GM23338 (cell line): Measurements from ENCODE around the gene ZNF227. TPM values are rescaled to one million over a fixed set of nuclear protein-coding genes. Genes with fewer than 3 reads are reported as not detected.
"Not testable (repeated sequence)": the region's sequence is repeated elsewhere in the genome, so short reads cannot be mapped to it uniquely, and the experiment has no call there.

Experiments
- ATAC-seq: fragments of 200-7000 bp; cut with Tn5 transposase; 3 replicates; pipeline ENCODE4 v1.9.1; 2020
- DNase-seq: peaks from one replicate; pipeline ENCODE4 v3.0.0-alpha.2; 2015; ENCODE audit warnings: low spot score
- H2AFZ ChIP-seq: fragments of 200-600 bp; sonication (generic); 2 replicates; pipeline ENCODE4 v1.8.0; 2016; ENCODE audit warnings: antibody characterized with exemption, mild to moderate bottlenecking, moderate library complexity
- H3F3A ChIP-seq: fragments of 200-600 bp; sonication (generic); replicated peaks from 2 replicates; pipeline ENCODE4 v1.8.0; 2017; ENCODE audit warnings: antibody characterized with exemption, mixed run types, low read depth
- H3K27ac ChIP-seq: fragments of 200-600 bp; sonication (generic); 2 replicates; pipeline ENCODE4 v1.6.1; 2016; ENCODE audit warnings: low read depth
- H3K27me3 ChIP-seq: fragments of 200-600 bp; sonication (generic); 2 replicates; pipeline ENCODE4 v1.8.0; 2016; ENCODE audit warnings: mild to moderate bottlenecking, mixed run types, moderate library complexity; ENCODE audit not compliant: insufficient read depth
- H3K36me3 ChIP-seq: fragments of 200-600 bp; sonication (generic); 2 replicates; pipeline ENCODE4 v1.8.0; 2016; ENCODE audit warnings: mild to moderate bottlenecking; ENCODE audit not compliant: insufficient read depth
- H3K4me1 ChIP-seq: fragments of 200-600 bp; sonication (generic); 2 replicates; pipeline ENCODE4 v1.8.0; 2016; ENCODE audit warnings: mild to moderate bottlenecking, moderate library complexity; ENCODE audit not compliant: insufficient read depth
- H3K4me2 ChIP-seq: fragments of 200-600 bp; sonication (generic); 2 replicates; pipeline ENCODE4 v1.7.1; 2017; ENCODE audit warnings: mixed run types
- H3K4me3 ChIP-seq: fragments of 200-600 bp; sonication (generic); 2 replicates; pipeline ENCODE4 v1.6.1; 2016; ENCODE audit warnings: mixed run types
- H3K79me2 ChIP-seq: fragments of 200-600 bp; sonication (generic); replicated peaks from 2 replicates; pipeline ENCODE4 v1.8.0; 2017; ENCODE audit warnings: mild to moderate bottlenecking; ENCODE audit not compliant: insufficient read depth
- H3K9me2 ChIP-seq: fragments of 200-600 bp; sonication (generic); 2 replicates; pipeline ENCODE4 v1.8.0; 2017; ENCODE audit not compliant: insufficient read depth
- H4K20me1 ChIP-seq: fragments of 200-600 bp; sonication (generic); replicated peaks from 2 replicates; pipeline ENCODE4 v1.8.0; 2017; ENCODE audit warnings: mild to moderate bottlenecking; ENCODE audit not compliant: insufficient read depth
- H3K27ac Mint-ChIP-seq: 2 replicates; pipeline ENCODE4 v1.8.0; 2020; ENCODE audit warnings: inconsistent platforms, mild to moderate bottlenecking, moderate library complexity, mixed read lengths
- H3K27me3 Mint-ChIP-seq: 3 replicates; pipeline ENCODE4 v1.8.0; 2022; ENCODE audit warnings: low read depth, mild to moderate bottlenecking, moderate library complexity, mixed read lengths, inconsistent platforms; ENCODE audit not compliant: insufficient read depth, poor library complexity
- H3K36me3 Mint-ChIP-seq: 3 replicates; pipeline ENCODE4 v1.8.0; 2021; ENCODE audit warnings: low read depth, mild to moderate bottlenecking, inconsistent platforms, moderate library complexity, mixed read lengths
- H3K4me1 Mint-ChIP-seq: 3 replicates; pipeline ENCODE4 v1.8.0; 2020; ENCODE audit warnings: mild to moderate bottlenecking, inconsistent platforms, mixed read lengths
- H3K4me3 Mint-ChIP-seq: 3 replicates; pipeline ENCODE4 v1.8.0; 2021; ENCODE audit warnings: moderate library complexity, mild to moderate bottlenecking, inconsistent platforms, mixed read lengths
- H3K9me3 Mint-ChIP-seq: 3 replicates; pipeline ENCODE4 v1.8.0; 2020; ENCODE audit warnings: moderate library complexity, mild to moderate bottlenecking, inconsistent platforms, mixed read lengths
- EZH2 ChIP-seq: fragments of 200-600 bp; sonication (generic); IDR thresholded peaks from one replicate; pipeline ENCODE4 v1.8.0; 2017; ENCODE audit warnings: antibody characterized with exemption, mild to moderate bottlenecking, low read depth; ENCODE audit not compliant: unreplicated experiment
- STAT1 ChIP-seq: IDR thresholded peaks from one replicate; pipeline ENCODE4 v1.6.1; 2016; ENCODE audit warnings: antibody characterized with exemption; ENCODE audit not compliant: unreplicated experiment
- ZNF331 ChIP-seq: fragments of 250-450 bp; sonication (Bioruptor Pico); IDR thresholded peaks from 2 replicates; pipeline ENCODE4 v1.5.0; 2020; ENCODE audit warnings: low read depth, mild to moderate bottlenecking, moderate library complexity
- polyA plus RNA-seq: library from polyadenylated mRNA; unstranded; fragments of >200 nt; fragmentation: Nextera tagmentation; extraction: Ambion mirVana; gene quantifications from 2 replicates; pipeline ENCODE4 v1.2.1, GENCODE V29; 2016
- total RNA-seq: library from RNA; depleted of rRNA; stranded (reverse); fragments of >200 nt; shearing (Covaris generic); gene quantifications from 2 replicates; pipeline ENCODE4 v1.2.3, GENCODE V29; 2014
- TF ChIP-seq, protein P1 (sequence below), 2 experiments: fragments of 200-600 bp in 1 of 2; sonication (generic) in 1 of 2; conservative IDR thresholded peaks; 2 replicates each; pipeline versions ENCODE4 v1.5.1 to v1.6.1; 2016 to 2017; ENCODE audit warnings: antibody characterized with exemption in 2 of 2, low read depth in 2 of 2, mild to moderate bottlenecking in 2 of 2, moderate library complexity in 1 of 2
- TF ChIP-seq, protein P2 (sequence below): IDR thresholded peaks from one replicate; pipeline ENCODE4 v1.6.1; 2018; ENCODE audit warnings: antibody characterized with exemption; ENCODE audit not compliant: unreplicated experiment
- TF ChIP-seq, protein P3 (sequence below): IDR thresholded peaks from 2 replicates; pipeline ENCODE4 v1.6.1; 2016; ENCODE audit warnings: antibody characterized with exemption

ZNF227 gene
- total and polyA plus RNA-seq, 2 experiments from 2014 or later, result 6.6 to 18.2 TPM

DNA sequence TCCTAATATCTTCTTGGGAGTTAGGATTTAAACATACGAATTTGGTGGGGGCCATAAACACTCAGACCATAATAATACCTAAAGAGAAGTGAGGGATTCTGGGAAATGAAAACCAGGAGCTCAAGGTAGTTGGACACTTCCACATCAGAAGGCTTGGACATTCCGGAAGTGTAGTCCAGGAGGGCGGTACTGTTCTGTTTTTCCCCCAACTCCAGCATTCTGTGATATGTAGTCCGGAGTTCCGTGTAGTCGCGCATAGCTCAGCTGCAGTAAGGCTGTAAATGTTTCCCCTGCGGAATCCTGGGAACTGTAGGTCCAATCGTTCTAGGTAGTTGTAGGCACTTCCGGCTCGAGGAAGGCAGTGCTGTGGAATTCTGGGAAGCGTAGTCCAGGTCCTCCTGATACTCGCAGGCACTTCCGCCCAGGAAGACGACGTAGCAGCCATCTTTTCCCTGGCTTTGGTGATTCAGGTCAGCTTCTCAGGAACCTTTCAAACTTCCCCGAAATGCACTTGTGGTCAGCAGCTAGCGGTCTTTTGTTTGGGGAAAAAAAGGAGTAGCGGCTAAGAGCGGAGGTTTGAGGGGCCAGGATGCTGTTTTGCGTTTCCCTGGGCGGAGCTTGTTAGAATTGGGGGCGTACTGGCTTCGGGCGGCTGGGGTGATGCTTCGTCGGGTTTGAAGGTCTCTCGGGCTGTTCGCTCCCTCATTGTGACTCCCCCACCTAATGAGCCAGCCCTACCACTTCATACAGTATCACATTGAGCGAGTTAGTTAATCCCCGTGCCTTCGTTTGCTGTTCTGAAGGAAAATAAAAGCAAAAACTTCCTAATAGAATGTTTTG, 47.4 kb upstream of the ZNF227 start, which contains the start of gene ZNF226 (continued):
- TF ChIP-seq, protein P1, sequence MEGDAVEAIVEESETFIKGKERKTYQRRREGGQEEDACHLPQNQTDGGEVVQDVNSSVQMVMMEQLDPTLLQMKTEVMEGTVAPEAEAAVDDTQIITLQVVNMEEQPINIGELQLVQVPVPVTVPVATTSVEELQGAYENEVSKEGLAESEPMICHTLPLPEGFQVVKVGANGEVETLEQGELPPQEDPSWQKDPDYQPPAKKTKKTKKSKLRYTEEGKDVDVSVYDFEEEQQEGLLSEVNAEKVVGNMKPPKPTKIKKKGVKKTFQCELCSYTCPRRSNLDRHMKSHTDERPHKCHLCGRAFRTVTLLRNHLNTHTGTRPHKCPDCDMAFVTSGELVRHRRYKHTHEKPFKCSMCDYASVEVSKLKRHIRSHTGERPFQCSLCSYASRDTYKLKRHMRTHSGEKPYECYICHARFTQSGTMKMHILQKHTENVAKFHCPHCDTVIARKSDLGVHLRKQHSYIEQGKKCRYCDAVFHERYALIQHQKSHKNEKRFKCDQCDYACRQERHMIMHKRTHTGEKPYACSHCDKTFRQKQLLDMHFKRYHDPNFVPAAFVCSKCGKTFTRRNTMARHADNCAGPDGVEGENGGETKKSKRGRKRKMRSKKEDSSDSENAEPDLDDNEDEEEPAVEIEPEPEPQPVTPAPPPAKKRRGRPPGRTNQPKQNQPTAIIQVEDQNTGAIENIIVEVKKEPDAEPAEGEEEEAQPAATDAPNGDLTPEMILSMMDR (conservative IDR thresholded peaks at IDR 0.05; ENCODE audit: low read depth in 2 of 2), result no peak
- TF ChIP-seq, protein P2, sequence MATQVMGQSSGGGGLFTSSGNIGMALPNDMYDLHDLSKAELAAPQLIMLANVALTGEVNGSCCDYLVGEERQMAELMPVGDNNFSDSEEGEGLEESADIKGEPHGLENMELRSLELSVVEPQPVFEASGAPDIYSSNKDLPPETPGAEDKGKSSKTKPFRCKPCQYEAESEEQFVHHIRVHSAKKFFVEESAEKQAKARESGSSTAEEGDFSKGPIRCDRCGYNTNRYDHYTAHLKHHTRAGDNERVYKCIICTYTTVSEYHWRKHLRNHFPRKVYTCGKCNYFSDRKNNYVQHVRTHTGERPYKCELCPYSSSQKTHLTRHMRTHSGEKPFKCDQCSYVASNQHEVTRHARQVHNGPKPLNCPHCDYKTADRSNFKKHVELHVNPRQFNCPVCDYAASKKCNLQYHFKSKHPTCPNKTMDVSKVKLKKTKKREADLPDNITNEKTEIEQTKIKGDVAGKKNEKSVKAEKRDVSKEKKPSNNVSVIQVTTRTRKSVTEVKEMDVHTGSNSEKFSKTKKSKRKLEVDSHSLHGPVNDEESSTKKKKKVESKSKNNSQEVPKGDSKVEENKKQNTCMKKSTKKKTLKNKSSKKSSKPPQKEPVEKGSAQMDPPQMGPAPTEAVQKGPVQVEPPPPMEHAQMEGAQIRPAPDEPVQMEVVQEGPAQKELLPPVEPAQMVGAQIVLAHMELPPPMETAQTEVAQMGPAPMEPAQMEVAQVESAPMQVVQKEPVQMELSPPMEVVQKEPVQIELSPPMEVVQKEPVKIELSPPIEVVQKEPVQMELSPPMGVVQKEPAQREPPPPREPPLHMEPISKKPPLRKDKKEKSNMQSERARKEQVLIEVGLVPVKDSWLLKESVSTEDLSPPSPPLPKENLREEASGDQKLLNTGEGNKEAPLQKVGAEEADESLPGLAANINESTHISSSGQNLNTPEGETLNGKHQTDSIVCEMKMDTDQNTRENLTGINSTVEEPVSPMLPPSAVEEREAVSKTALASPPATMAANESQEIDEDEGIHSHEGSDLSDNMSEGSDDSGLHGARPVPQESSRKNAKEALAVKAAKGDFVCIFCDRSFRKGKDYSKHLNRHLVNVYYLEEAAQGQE, result no peak

DNA sequence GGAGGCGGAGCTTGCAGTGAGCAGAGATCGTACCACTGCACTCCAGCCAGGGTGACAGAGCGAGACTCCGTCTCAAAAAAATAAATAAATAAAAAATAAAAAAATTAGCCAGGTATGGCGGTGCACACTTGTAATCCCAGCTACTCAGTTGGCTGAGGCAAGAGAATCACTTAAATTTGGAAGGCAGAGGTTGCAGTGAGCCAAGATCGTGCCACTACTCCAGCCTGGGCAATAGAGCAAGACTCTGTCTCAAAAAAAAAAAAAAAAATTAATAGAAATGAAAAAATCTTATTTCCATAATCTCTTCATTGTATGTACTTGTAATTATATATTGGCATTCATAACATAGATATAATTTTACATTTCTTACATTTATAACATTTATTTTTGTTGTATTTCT, 41.7 kb upstream of the ZNF227 start:
- DNase-seq, H3K4me1 ChIP-seq, H2AFZ ChIP-seq, H3K27ac ChIP-seq, H3K27ac Mint-ChIP-seq, H3K27me3 ChIP-seq, H3K4me1 Mint-ChIP-seq, H3K27me3 Mint-ChIP-seq, H3F3A ChIP-seq, H3K4me3 ChIP-seq, H3K9me2 ChIP-seq, ATAC-seq, H4K20me1 ChIP-seq, H3K4me3 Mint-ChIP-seq, H3K4me2 ChIP-seq: not testable (repeated sequence)
- H3K36me3 ChIP-seq, result peaks cover 62% of the 10 kb centered on the region
- H3K36me3 Mint-ChIP-seq, result peaks cover 83% of the 10 kb centered on the region
- H3K79me2 ChIP-seq, result peaks cover 38% of the 10 kb centered on the region
- peaks cover 15% of the 10 kb centered on the region for H3K9me3 Mint-ChIP-seq

DNA sequence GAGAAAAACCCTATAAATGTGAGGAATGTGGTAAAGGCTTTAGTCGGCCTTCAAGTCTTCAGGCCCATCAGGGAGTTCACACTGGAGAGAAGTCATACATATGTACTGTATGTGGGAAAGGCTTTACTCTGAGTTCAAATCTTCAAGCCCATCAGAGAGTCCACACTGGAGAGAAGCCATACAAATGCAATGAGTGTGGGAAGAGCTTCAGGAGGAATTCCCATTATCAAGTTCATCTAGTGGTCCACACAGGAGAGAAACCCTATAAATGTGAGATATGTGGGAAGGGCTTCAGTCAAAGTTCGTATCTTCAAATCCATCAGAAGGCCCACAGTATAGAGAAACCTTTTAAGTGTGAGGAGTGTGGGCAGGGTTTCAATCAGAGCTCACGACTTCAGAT, 35.7 kb upstream of the ZNF227 start:
- Histone ChIP-seq H3K4me1 (no peaks in the 10 kb centered on the region), H3K9me2 (no peaks in the 10 kb centered on the region), H3K36me3 (peaks cover 62% of the 10 kb centered on the region), H3K79me2 (no peaks in the 10 kb centered on the region), H3K27ac (no peak overlapping the region), H3F3A (no peaks in the 10 kb centered on the region), H3K27me3 (no peaks in the 10 kb centered on the region), H4K20me1 (peaks cover 8% of the 10 kb centered on the region; the same call in 1 of the 2 replicates), H3K4me3 (no peak overlapping the region), H3K4me2 (no peak overlapping the region), H2AFZ (no peak overlapping the region)
- Mint-ChIP-seq H3K4me1 (no peaks in the 10 kb centered on the region), H3K27ac (no peak overlapping the region), H3K9me3 (peaks cover 62% of the 10 kb centered on the region), H3K36me3 (peaks cover 72% of the 10 kb centered on the region), H3K4me3 (no peak overlapping the region), H3K27me3 (peaks cover 4% of the 10 kb centered on the region)
- DNase-seq (no peak), ATAC-seq (no peak)
- TF ChIP-seq EZH2, result no peak
- TF ChIP-seq, protein P3, sequence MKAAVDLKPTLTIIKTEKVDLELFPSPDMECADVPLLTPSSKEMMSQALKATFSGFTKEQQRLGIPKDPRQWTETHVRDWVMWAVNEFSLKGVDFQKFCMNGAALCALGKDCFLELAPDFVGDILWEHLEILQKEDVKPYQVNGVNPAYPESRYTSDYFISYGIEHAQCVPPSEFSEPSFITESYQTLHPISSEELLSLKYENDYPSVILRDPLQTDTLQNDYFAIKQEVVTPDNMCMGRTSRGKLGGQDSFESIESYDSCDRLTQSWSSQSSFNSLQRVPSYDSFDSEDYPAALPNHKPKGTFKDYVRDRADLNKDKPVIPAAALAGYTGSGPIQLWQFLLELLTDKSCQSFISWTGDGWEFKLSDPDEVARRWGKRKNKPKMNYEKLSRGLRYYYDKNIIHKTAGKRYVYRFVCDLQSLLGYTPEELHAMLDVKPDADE, result no peak
- TF ChIP-seq, protein P2, result no peak
- no peak for TF ChIP-seq STAT1
- no peak for TF ChIP-seq ZNF331 (CRISPR knock-in tag)
- TF ChIP-seq, protein P1 (conservative IDR thresholded peaks at IDR 0.05; ENCODE audit: low read depth in 2 of 2), result no peak
